OCI-LY1 (cell line): ENCODE measurements around the gene EFHC1.

Experiments used
- H2AFZ ChIP-seq: fragments of 200-600 bp; sonication (generic), shearing (Covaris generic); 2 replicates; pipeline ENCODE4 v1.6.0; 2014; ENCODE audit warnings: antibody characterized with exemption, mild to moderate bottlenecking, low read length
- H3F3A ChIP-seq: fragments of 200-600 bp; sonication (generic), shearing (Covaris generic); 2 replicates; pipeline ENCODE4 v1.6.0; 2014; ENCODE audit warnings: mild to moderate bottlenecking, antibody characterized with exemption, low read length, moderate library complexity; ENCODE audit not compliant: insufficient read depth
- H3K27ac ChIP-seq: fragments of 200-600 bp; sonication (generic); 2 replicates; pipeline ENCODE4 v1.5.1; 2014; ENCODE audit warnings: low read length, mixed run types, mild to moderate bottlenecking, low read depth; ENCODE audit not compliant: poor library complexity, severe bottlenecking
- H3K27me3 ChIP-seq: fragments of 200-600 bp; sonication (generic); 2 replicates; pipeline ENCODE4 v1.6.0; 2014; ENCODE audit warnings: antibody characterized with exemption, mild to moderate bottlenecking, low read length, moderate library complexity; ENCODE audit not compliant: insufficient read depth
- H3K36me3 ChIP-seq: fragments of 200-600 bp; sonication (generic); 2 replicates; pipeline ENCODE4 v1.6.1; 2014; ENCODE audit warnings: mild to moderate bottlenecking, antibody characterized with exemption, low read length, moderate library complexity, mixed read lengths; ENCODE audit not compliant: insufficient read depth
- H3K4me1 ChIP-seq: fragments of 200-600 bp; sonication (generic); 2 replicates; pipeline ENCODE4 v1.5.1; 2014; ENCODE audit warnings: mild to moderate bottlenecking, low read length, moderate library complexity; ENCODE audit not compliant: insufficient read depth, severe bottlenecking
- H3K4me2 ChIP-seq: fragments of 200-600 bp; sonication (generic), shearing (Covaris generic); 2 replicates; pipeline ENCODE4 v1.6.1; 2014; ENCODE audit warnings: low read length
- H3K4me3 ChIP-seq: fragments of 200-600 bp; sonication (generic); 2 replicates; pipeline ENCODE4 v1.5.1; 2014; ENCODE audit warnings: low read length, low read depth, mild to moderate bottlenecking, mixed read lengths; ENCODE audit not compliant: poor library complexity, severe bottlenecking
- H3K79me2 ChIP-seq: fragments of 200-600 bp; shearing (Covaris generic); 2 replicates; pipeline ENCODE4 v1.6.1; 2016; ENCODE audit warnings: mixed run types, low read length, mixed read lengths; ENCODE audit not compliant: insufficient read depth
- H3K9ac ChIP-seq: fragments of 200-600 bp; sonication (generic), shearing (Covaris generic); 2 replicates; pipeline ENCODE4 v1.6.1; 2014; ENCODE audit warnings: mild to moderate bottlenecking, low read length, mixed read lengths
- H3K9me2 ChIP-seq: fragments of 200-600 bp; sonication (generic), shearing (Covaris generic); 2 replicates; pipeline ENCODE4 v1.6.1; 2014; ENCODE audit warnings: low read depth, mild to moderate bottlenecking, low read length, mixed read lengths
- H3K9me3 ChIP-seq: fragments of 200-600 bp; shearing (Covaris generic); 2 replicates; pipeline ENCODE4 v1.6.1; 2014; ENCODE audit warnings: low read length, mixed read lengths
- H4K20me1 ChIP-seq: fragments of 200-600 bp; sonication (generic), shearing (Covaris generic); 2 replicates; pipeline ENCODE4 v1.6.0; 2016; ENCODE audit warnings: mild to moderate bottlenecking, low read length; ENCODE audit not compliant: insufficient read depth
- CTCF ChIP-seq: fragments of 200-600 bp; sonication (generic), shearing (Covaris generic); IDR thresholded peaks from 2 replicates; pipeline ENCODE4 v1.5.1; 2017; ENCODE audit warnings: mild to moderate bottlenecking, antibody characterized with exemption, low read length, moderate library complexity, mixed read lengths
- EZH2 ChIP-seq: fragments of 200-600 bp; sonication (generic), shearing (Covaris generic); IDR thresholded peaks from 2 replicates; pipeline ENCODE4 v1.8.0; 2017; ENCODE audit warnings: borderline replicate concordance, mixed run types, mild to moderate bottlenecking, antibody characterized with exemption, low read length, moderate library complexity, mixed read lengths

Gene EFHC1

GRCh38 chr6:52566201-52566600 lies 146.1 kb downstream of the EFHC1 start:
- H3K9me3 ChIP-seq = no peaks in the 10 kb centered on the region
- no peak overlapping the region for H2AFZ ChIP-seq
- H3K4me3 ChIP-seq = no peak overlapping the region
- no peak for TF ChIP-seq EZH2
- no peak for TF ChIP-seq CTCF
- H3K79me2 ChIP-seq = peaks cover 94% of the 10 kb centered on the region
- no peak overlapping the region for H3K9ac ChIP-seq
- peaks cover 85% of the 10 kb centered on the region for H3K4me1 ChIP-seq
- H4K20me1 ChIP-seq = no peaks in the 10 kb centered on the region
- H3K27ac ChIP-seq = peak overlapping the region; percentile 32
- H3K9me2 ChIP-seq = no peaks in the 10 kb centered on the region
- H3K27me3 ChIP-seq = no peaks in the 10 kb centered on the region
- no peaks in the 10 kb centered on the region for H3F3A ChIP-seq
- H3K4me2 ChIP-seq = peak overlapping the region; percentile 13; the same call in 1 of the 2 replicates
- peaks cover 30% of the 10 kb centered on the region; the same call in 1 of the 2 replicates for H3K36me3 ChIP-seq

GRCh38 chr6:52566853-52567279 lies 146.7 kb downstream of the EFHC1 start:
- H3K9me3 ChIP-seq = no peaks in the 10 kb centered on the region
- TF ChIP-seq CTCF (no peak), EZH2 (no peak)
- H3F3A ChIP-seq = no peaks in the 10 kb centered on the region
- H3K27ac ChIP-seq = peak overlapping the region; percentile 32
- H3K36me3 ChIP-seq = peaks cover 33% of the 10 kb centered on the region; the same call in 1 of the 2 replicates
- H3K4me1 ChIP-seq = peaks cover 91% of the 10 kb centered on the region
- no peak overlapping the region for H2AFZ ChIP-seq
- H3K9ac ChIP-seq = no peak overlapping the region
- peaks cover 98% of the 10 kb centered on the region for H3K79me2 ChIP-seq
- H3K4me2 ChIP-seq = peak overlapping the region; percentile 13; the same call in 1 of the 2 replicates
- H3K27me3 ChIP-seq = no peaks in the 10 kb centered on the region
- H4K20me1 ChIP-seq = no peaks in the 10 kb centered on the region
- no peaks in the 10 kb centered on the region for H3K9me2 ChIP-seq
- H3K4me3 ChIP-seq = no peak overlapping the region

GRCh38 chr6:52568320-52568719 lies 148.2 kb downstream of the EFHC1 start:
- H3K27ac ChIP-seq = peak overlapping the region; percentile 3
- no peaks in the 10 kb centered on the region for H4K20me1 ChIP-seq
- TF ChIP-seq EZH2 = no peak
- TF ChIP-seq CTCF = no peak
- no peaks in the 10 kb centered on the region for H3K9me2 ChIP-seq
- H3K27me3 ChIP-seq = no peaks in the 10 kb centered on the region
- no peak overlapping the region for H3K9ac ChIP-seq
- no peak overlapping the region for H3K4me2 ChIP-seq
- no peak overlapping the region for H3K4me3 ChIP-seq
- H2AFZ ChIP-seq = no peak overlapping the region
- H3K36me3 ChIP-seq = peaks cover 40% of the 10 kb centered on the region; the same call in 1 of the 2 replicates
- H3K4me1 ChIP-seq = peaks cover 98% of the 10 kb centered on the region
- H3F3A ChIP-seq = no peaks in the 10 kb centered on the region
- H3K9me3 ChIP-seq = no peaks in the 10 kb centered on the region
- peaks cover 96% of the 10 kb centered on the region for H3K79me2 ChIP-seq
